CD4-positive, alpha-beta T cell treated with Interleukin-4 for 4 hours (primary cell): ENCODE results near the gene ATP8B3.

ENCODE experiments used
- DNase-seq: peaks from one replicate; pipeline ENCODE4 v3.0.0-alpha.2; 2020

ATP8B3 gene

DNA sequence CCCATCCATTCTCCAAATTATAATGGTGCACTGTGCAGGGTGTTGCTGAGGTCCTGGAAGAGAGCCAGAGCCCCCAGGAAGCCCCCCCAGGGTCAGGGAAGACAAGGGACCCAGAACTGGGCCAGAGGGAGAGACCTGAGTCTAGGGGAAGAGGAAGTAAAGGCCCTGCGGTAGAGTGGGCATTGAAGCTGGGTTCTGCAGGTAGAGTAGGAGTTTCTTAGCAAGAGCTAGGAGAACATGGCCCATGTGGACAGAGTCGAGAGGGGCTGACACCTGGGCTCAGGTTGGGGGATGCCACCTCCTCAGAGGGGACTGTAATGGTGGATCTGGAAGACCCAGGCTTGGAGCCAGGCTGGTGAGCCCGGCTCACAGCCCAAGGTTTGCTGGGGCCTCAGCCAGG, 75.8 kb downstream of the ATP8B3 start:
- DNase-seq = no peak

DNA sequence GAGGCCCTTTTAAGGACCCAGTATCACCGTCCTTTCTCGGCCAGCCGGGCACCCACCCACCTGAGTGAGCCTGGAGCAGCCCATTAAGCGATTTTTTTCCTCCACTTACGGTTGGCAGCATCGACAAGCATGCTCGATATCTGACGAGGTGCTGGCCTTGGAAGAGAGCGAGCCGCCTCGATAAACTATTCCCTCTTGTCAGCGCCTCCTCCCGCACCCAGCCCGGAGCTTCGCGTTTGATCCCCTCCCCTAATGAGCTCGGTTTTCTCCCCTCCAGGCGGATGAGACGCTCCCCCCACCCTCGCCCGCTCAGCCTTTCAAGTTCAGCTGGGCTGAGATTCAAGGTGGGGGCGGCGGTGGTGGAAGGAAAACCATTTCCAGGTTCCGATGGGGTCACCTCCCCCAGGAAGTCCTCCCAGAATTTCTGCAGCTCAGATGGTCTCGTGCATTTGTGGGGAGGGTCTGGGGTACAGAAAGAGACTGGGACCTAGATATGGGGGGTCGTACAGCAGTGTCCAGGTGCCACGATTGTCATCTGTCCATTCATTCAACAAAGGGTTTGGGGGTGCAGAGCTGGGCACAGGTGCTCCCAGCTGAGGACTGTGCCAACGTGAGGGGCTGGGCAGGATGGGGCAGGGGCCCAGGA, 77.6 kb downstream of the ATP8B3 start:
- DNase-seq = no peak
